Hematopoietic multipotent progenitor cell treated with erythropoietin and hydrocortisone succinate and interleukin-3 and kit ligand, for 6 days (in vitro differentiated cells): ENCODE measurements around the gene TMC8.

Experiments
- DNase-seq: peaks from one replicate; pipeline ENCODE4 v3.0.0-alpha.2; 2015

TMC8 gene, protein sequence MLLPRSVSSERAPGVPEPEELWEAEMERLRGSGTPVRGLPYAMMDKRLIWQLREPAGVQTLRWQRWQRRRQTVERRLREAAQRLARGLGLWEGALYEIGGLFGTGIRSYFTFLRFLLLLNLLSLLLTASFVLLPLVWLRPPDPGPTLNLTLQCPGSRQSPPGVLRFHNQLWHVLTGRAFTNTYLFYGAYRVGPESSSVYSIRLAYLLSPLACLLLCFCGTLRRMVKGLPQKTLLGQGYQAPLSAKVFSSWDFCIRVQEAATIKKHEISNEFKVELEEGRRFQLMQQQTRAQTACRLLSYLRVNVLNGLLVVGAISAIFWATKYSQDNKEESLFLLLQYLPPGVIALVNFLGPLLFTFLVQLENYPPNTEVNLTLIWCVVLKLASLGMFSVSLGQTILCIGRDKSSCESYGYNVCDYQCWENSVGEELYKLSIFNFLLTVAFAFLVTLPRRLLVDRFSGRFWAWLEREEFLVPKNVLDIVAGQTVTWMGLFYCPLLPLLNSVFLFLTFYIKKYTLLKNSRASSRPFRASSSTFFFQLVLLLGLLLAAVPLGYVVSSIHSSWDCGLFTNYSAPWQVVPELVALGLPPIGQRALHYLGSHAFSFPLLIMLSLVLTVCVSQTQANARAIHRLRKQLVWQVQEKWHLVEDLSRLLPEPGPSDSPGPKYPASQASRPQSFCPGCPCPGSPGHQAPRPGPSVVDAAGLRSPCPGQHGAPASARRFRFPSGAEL

DNA sequence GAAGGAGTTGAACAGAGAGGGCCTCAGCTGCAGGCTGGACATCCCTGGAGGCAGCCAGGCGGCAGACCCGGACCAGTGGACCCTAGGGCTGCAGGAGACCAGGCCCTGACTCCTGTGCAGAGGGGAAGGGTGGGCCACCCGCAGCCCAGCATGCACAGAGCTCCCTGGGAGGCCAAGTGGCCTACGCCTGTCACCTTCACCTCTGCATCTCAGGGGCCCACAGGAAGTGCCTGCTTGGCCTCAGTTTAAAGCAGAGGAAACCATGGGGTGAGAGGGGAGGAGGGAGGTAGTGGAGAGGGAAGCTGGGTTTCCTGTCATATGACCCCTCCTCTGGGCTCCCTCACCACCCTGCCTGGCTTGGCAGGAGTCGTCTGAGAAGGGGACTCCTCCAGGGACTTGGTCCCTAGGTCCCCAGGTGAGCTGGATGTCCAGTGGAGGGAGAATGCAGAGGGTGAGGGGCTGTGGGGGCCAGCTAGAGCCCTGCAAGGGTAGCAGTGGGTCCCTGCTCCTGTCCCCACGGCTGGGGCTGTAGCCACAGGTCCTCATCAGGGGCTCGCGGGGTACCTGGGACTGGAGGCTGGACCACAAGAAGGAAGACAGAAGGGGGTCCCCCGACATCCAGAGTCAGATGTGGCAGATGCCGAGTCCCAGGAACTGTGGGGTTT lies at the start of gene TMC8:
Gene TMC8 (plus strand): TSS at position 335 of the 665 bp plus-strand sequence. CDS start 818 bp downstream, outside the sequence.
- DNase-seq, result peak; percentile 89

DNA sequence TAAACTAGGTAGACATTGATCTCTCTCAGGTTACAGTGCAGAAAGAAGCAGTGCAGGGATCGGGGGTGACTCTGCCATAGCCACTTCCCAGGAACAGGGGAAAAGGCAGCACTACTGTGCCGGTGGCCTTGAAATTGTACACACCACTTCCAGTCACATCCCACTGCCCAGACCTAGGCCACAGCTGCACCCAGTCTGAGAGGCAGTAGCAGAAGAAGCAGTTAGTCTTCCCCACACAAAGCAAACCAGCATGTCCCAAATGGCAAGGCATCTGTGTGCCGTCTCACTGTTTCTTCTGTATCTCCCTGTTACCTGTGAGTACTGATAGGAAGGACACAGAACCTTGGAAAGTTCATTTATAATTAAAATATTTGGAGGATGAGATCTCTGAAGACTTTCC lies 49.0 kb upstream of the TMC8 start:
- no peak for DNase-seq

DNA sequence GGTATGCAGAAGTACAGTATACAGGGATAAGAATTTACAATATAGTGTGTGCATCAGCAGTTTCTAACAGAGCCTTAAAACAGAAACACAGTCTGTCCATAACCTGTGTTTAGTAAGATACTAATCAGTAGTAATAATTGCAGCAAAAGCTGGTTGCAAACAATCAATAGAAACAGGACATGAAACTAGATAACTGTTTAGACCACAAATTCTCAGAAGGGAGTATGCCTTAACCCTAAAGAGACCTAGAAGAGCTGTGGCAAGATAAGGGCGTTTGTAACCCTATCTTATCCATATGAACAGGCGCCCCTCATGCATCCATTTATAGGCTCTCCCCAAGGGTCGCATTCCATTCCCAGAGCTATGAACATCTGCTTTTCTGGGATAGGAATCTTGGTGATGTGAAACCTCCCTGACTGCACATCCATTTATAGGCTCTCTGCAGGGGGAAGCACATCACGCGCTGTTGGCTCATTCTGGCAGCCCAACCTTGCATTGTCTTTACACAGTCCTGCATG lies 48.2 kb upstream of the TMC8 start:
- DNase-seq, result peak; percentile 88

DNA sequence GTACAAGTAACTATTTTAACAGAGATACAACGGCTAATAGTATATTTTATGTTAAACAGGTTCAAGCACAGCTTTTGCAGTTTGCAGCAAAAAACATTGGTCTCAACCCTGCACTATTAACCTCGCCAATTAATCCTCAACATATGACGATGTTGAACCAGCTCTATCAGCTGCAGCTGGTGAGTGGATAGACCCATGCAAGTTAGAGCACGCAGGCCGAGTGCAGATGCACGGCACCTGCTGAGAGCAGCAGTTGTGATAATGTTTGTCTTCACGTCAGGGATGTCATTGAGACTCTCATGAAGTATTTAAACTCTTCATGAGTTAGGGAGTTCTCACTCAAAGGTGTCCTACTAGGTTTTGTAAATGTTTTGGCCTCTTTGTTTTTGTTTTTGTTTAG lies 47.6 kb upstream of the TMC8 start:
- DNase-seq, result no peak

DNA sequence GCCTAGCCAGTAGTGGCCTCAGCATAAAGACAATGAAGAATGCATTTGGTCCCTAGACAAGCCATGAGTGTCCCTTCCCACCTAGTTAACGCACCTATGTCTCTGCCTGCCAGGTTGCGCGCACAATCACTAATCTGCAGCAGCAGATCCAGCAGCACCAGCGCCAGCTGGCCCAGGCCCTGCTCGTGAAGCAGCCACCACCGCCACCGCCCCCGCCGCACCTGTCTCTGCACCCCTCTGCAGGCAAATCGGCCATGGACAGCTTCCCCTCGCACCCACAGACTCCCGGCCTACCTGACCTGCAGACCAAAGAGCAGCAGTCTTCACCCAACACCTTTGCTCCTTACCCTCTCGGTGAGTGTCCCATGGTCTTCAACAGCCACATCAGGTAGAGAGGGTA lies 43.8 kb upstream of the TMC8 start:
- DNase-seq, result no peak

DNA sequence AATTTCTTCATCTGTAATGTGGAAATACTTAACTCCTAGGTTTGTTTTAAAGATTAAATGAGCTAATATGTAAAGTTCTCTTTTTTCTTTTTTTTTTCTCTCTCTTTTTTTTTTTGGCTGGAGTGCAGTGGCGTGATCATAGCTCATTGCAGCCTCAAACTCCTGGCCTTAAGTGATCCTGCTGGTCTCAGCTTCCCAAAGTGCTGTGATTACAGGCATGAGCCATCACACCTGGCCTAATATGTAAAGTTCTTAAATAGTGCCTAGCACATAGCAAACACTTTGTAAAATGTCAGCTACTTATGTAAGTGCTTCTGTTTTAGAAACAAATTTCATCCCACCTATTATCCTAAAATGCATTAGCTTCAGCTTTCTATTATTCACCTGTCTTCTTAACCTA lies 42.0 kb upstream of the TMC8 start:
- no peak for DNase-seq

DNA sequence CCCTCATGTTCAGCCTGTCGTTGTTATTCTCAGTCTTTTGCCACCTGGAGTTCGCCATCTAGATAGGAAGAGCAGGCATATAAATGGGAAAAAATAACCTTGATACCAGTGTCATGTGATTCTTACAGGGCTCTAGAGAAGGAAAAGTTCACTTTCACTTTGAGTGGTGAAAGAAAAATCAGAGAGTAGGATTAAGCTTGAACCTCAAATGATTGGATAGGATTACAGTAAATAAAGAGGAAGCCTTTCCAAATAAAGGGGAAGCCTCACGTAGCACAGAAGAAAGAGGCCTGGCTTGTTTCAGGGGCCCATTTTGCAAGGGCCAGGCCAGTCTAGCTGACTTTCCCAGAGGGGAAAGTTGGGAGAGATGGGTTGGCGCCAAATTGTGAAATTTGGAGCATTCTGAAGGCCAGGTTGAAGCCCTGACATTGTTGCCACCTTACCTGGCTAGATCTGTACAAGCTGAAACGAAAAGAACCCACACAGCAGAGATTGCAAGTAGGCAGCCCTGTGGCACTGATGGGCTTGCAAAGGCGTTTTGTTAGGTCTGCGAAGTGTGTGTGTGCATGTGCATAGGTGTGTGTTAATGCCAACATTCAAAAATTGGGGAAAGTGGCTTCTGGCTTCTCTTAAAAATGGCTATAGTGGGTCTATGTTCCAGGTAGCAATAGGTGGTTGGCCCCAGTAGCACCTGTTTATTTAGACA lies 40.8 kb upstream of the TMC8 start:
- no peak for DNase-seq

DNA sequence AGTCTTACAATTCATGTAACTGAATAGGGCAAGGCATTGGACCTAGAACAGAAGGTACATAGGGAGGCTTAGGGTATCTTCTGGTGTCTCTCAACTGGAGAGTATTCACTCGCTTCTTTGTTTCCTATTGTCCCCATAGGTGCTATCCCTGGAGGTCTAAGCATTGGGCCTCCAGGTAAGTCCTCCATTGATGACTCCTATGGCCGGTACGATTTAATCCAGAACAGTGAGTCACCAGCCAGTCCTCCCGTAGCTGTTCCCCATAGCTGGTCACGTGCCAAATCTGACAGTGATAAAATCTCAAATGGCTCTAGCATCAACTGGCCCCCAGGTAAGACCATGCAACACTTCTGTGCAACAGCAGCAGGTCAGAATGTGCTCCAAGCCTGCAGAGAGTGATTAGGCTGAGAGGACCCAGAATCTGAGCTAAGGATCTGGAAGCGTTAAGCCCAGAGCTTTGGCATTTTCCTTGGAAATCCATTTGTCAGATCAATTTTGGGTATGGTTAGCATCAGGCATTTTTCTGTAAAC lies 37.7 kb upstream of the TMC8 start:
- no peak for DNase-seq

DNA sequence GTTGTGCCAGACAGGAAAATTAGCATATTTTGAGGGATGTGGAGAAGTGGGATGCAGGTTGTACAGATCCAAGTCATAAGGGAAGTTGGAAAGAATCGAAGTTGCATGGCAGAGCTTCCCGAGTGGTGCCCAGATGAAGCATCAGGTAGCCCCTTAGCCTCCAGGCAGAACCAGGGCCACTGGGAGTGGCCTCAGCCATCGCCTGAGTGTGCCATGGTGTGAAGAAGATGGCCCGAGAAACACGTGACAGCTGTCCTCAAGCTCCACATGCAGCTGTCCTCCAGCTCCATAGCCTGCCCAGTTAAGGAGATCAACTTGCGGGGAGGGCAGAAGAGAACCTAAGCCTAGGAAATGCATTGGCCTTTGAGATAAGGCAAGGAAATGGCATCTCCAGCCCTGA lies 35.5 kb upstream of the TMC8 start:
- no peak for DNase-seq

DNA sequence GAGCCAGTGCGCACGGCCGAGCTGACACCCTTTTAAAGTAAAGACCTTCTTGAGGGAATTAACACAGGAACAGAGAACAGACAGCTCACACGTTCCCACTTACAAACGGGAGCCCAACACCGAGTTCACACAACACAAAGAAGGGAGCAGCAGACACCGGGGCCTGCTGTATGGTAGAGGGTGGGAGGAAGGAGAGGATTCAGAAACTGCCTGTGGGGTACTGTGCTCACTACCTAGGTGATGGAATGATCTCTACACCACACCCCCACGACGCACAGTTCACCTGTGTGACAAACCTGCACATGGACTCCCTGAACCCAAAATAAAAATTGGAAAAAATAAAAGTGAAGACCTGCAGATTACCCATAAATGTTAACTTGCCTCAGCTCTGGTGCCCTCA lies 34.5 kb upstream of the TMC8 start:
- DNase-seq, result no peak

DNA sequence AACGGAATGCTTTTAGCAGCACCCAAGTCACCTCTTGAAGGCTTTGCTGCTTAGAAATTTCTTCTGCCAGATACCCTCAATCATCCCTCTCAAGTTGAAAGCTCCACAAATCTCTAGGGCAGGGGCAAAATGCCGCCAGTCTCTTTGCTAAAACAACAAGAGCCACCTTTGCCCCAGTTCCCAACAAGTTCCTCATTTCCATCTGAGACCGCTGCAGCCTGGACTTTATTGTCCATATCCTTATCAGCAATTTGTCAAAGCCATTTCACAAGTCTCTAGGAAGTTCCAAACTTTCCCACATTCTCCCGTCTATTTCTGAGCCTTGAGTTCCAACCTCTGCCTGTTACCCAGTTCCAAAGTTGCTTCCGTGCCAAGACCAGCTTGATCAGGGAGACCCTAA lies 29.5 kb upstream of the TMC8 start:
- no peak for DNase-seq

DNA sequence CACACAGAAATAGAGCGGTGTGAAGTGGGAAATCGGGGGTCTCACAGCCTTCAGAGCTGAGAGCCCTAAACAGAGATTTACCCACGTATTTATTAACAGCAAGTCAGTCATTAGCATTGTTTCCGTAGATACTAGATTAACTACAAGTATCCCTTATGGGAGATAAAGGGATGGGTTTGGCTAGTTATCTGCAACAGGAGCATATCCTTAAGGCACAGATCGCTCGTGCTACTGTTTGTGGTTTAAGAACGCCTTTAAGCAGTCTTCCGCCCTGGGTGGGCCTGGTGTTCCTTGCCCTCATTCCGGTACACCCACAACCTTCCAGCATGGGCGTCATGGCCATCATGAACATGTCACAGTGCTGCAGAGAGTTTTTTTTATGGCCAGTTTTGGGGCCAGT lies 29.0 kb upstream of the TMC8 start:
- DNase-seq, result no peak

DNA sequence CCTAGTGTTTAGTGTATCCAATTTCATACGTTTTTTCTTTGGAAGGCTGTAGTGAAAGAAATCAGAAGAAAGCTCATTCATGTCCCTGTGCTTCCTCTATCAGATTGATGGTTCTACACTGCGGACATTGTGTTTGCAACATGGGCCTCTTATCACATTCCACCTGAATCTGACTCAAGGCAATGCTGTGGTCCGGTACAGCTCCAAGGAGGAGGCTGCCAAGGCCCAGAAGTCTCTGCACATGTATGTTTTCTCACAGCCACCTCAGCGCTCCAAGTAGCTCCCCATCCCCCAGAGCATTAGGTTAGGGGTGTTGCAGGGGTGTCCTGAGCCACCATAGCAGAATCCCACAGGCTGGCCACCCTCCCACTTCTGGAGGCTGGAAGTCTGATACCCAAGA lies 27.3 kb upstream of the TMC8 start:
- no peak for DNase-seq

DNA sequence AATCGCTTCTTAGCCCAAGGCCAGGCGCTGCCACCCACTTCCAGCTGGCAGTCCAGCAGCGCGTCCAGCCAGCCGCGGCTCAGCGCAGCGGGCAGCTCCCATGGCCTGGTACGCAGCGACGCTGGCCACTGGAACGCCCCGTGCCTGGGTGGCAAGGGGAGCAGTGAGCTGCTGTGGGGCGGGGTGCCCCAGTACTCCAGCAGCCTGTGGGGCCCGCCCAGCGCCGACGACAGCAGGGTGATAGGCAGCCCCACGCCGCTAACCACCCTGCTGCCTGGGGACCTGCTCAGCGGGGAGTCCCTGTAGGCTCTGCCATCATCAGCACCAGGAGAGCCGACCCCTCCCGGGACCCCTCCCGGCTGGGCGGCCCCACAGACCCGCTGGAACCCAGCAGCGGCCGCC lies 26.0 kb upstream of the TMC8 start:
- DNase-seq, result no peak

DNA sequence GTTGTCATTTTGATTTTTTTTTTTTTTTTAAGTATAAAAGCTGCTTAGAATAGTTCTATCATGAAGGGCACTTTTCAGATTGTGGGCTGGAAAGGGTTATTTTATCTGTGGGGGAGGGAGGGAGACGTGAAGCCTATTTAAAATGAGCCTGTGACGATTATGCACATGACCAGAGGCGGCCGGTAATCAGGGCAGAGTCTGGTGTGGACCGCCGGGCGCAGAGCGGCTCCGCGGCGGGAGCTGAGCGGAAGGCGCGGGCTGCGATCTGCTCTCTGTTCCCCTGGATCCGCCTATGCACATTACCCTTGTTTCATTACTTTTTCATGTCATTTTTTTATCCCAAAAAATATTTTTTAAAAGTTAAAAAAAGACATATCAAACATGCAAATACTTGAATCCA lies 25.5 kb upstream of the TMC8 start:
- DNase-seq, result no peak

DNA sequence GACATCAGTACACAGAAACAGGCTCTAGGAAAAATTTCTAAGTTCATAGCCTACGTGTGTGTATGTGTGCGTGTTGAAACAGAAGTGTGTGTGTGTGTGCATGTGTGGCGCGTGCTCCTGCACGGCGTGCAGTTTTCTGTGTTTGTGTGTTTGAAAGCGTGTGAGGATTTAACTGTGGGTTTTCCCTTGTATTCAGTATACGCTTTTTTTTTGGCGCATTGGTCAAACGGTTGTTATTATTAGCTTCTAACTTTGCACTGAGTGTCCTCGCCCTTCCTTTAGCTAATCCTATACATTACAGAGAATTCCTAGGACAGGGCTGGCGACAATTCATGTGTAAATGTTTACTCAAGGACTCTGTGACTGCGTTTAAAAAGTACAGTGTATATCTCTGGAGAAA lies 25.0 kb upstream of the TMC8 start:
- DNase-seq, result no peak

DNA sequence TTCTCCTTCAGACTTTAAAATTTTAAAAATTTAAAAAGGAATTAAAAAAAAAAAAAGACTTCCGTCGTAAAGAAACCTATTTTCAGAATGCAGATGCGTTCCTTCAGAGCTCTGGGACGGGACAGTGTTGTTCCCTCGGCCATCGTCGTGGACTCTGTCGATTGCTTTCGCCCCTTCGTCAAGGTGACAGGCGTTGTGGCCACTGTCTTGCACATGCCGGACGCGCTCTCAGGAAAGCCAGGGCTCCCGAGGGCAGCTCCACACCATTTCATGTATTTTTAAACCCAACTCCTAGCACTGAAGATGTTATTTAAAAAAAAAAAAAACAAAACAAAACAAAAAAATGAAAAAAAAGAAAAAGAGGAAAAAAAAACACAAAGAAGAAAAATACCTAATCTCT lies 24.4 kb upstream of the TMC8 start:
- no peak for DNase-seq

DNA sequence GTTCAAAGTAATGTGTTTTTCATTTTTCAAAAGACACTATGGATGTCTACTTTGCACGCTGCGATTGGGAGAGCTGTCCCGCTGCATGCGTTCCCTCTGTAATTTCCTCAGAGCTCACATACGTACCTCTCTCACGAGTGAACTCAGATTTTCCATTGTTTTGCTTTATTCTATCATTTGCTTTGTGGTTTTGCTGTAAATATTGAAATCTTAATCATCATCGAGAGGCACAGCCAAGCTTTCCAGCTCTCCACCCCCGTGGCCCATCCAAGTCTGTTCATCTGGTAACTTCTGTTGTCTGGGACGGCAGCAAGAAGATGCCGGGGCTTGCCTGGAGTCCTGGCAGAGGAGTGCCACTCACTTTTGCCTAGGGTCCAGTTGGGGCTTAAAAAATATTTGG lies 23.1 kb upstream of the TMC8 start:
- no peak for DNase-seq

DNA sequence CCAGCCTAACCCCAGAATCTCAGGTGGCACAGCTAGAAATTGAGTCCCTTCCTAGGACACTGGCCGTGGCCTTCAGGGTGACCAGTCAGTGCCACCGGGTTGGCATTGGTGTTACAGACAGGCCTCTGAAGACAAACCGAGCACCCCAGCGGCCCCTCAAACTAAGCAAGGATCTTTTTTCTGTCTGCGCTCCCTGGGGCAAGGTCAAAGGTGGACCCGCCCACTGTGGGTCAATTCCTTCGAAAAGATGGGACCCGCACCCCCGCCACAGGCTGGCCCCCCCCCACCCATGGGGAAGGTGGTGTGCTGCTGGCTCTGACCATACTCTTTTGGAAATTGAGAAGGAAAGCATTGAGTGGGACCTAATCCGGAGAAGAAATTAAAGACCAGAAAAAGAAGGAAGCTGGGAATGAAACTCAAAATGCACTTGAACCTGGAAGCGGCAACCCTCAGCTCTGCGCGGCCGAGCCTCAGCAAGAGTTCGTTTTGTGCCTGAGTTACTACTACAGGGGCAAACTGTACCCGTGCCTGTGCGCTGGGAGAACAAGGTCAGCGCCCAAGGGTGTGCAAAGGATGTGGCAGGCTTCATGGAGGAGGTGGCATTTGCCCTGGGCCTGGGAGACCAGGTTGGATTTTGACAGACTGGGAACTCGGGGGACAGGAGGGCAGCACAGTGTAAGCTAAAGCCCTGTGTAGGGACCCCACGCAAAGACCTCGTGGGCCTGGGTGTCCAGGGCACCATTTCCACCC lies 22.4 kb upstream of the TMC8 start:
- no peak for DNase-seq

DNA sequence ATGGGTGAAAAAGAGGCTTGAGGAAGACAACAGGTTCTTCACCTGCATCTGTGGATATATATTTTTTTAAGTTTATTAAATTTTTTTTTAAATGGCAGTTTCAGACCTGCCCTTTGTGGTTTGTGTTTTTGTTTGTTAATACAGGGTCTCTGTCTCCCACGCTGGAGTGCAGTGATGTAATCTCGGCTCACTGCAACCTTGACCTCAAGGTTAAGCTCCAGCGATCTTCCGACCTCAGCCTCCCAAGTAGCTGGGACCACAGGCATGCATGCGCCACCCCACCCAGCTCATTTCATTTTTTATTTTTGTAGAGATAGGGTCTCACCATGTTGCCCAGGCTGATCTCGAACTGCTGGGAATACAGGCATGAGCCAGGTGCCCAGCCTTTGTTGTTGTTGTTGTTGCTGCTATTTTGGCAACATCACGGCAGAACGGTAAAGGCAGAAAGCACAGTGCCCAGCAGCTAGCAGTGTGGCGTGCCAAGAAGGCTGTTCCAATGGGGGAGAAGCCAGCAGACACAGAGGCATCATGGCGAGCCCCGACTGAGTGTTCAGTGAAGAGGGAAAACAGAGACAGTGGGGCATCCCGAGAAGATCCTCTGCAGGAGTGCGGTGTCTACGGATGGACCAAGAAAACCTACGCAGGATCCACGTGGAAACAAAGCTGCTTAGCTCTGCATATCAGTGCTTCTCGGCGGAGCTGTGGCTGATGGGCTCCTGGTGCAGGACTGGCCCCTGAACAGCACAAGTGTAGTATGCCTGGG lies 21.7 kb upstream of the TMC8 start:
- no peak for DNase-seq

DNA sequence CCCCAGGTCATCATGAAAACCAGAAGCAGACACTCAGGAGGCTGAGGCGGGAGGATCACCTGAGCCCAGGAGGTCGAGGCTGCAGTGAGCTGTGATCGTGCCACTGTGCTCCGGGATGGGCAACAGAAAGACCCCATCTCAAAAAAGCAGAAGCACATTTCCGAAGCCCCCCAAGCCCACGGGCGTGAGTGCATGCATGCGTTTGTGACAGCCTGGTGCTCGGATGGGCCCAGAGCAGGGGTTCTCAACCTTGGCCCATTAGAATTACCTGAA lies 21.1 kb upstream of the TMC8 start:
- DNase-seq, result no peak
